ENCODE results near the gene AGTRAP. TPM values are rescaled to one million over a fixed set of nuclear protein-coding genes. Genes with fewer than 3 reads are reported as not detected.

Gene AGTRAP
- total RNA-seq, 1 experiment from 2014 or later, result 30.4 TPM

GRCh38 chr1:11765661-11766428 lies 29.9 kb downstream of the AGTRAP start:
- no peak for DNase-seq
- TF ChIP-seq CTCF (IDR thresholded peaks at IDR 0.05; ENCODE audit: unreplicated experiment), result no peak
- BruUV-seq (replicated peaks), result no TSS peak
- Mint-ChIP-seq H3K27me3 (ENCODE audit: unreplicated experiment) (peaks cover 34% of the 10 kb centered on the region), H3K27ac (ENCODE audit: unreplicated experiment) (no peak overlapping the region), H3K36me3 (ENCODE audit: insufficient read depth, unreplicated experiment) (no peaks in the 10 kb centered on the region), H3K4me1 (ENCODE audit: low read depth, unreplicated experiment) (no peaks in the 10 kb centered on the region), H3K9me3 (ENCODE audit: low read depth, unreplicated experiment) (no peaks in the 10 kb centered on the region), H3K4me3 (ENCODE audit: low read depth, unreplicated experiment) (no peak overlapping the region)
- CTCF ChIA-PET, result no interaction called here
- intact Hi-C loops (cut with micrococcal nuclease; ENCODE audit: unreplicated experiment), result no loop called here

- intact Hi-C loops (cut with micrococcal nuclease; ENCODE audit: unreplicated experiment), result no loop called here
- peaks cover 29% of the 10 kb centered on the region for H3K27me3 Mint-ChIP-seq (ENCODE audit: unreplicated experiment)
- H3K9me3 Mint-ChIP-seq (ENCODE audit: low read depth, unreplicated experiment), result no peaks in the 10 kb centered on the region
- no peak for DNase-seq
- no peak overlapping the region for H3K27ac Mint-ChIP-seq (ENCODE audit: unreplicated experiment)
- no peaks in the 10 kb centered on the region for H3K4me1 Mint-ChIP-seq (ENCODE audit: low read depth, unreplicated experiment)
- TF ChIP-seq CTCF (IDR thresholded peaks at IDR 0.05; ENCODE audit: unreplicated experiment), result no peak
- CTCF ChIA-PET, result no interaction called here
- no peaks in the 10 kb centered on the region for H3K36me3 Mint-ChIP-seq (ENCODE audit: insufficient read depth, unreplicated experiment)
- H3K4me3 Mint-ChIP-seq (ENCODE audit: low read depth, unreplicated experiment), result no peak overlapping the region
- no TSS peak for BruUV-seq (replicated peaks)
These were observed 30.5 kb downstream of the AGTRAP start for GRCh38 chr1:11766429-11766776.

GRCh38 chr1:11767922-11768704 lies 32.2 kb downstream of the AGTRAP start:
- H3K9me3 Mint-ChIP-seq (ENCODE audit: low read depth, unreplicated experiment), result no peaks in the 10 kb centered on the region
- CTCF ChIA-PET, result no interaction called here
- no peaks in the 10 kb centered on the region for H3K36me3 Mint-ChIP-seq (ENCODE audit: insufficient read depth, unreplicated experiment)
- no peak overlapping the region for H3K27ac Mint-ChIP-seq (ENCODE audit: unreplicated experiment)
- H3K4me3 Mint-ChIP-seq (ENCODE audit: low read depth, unreplicated experiment), result no peak overlapping the region
- no peak for TF ChIP-seq CTCF (IDR thresholded peaks at IDR 0.05; ENCODE audit: unreplicated experiment)
- no TSS peak for BruUV-seq (replicated peaks)
- no peak for DNase-seq
- intact Hi-C loops (cut with micrococcal nuclease; ENCODE audit: unreplicated experiment), result no loop called here
- peaks cover 12% of the 10 kb centered on the region for H3K27me3 Mint-ChIP-seq (ENCODE audit: unreplicated experiment)
- no peaks in the 10 kb centered on the region for H3K4me1 Mint-ChIP-seq (ENCODE audit: low read depth, unreplicated experiment)

GRCh38 chr1:11768821-11769220 lies 32.9 kb downstream of the AGTRAP start:
- Mint-ChIP-seq H3K36me3 (ENCODE audit: insufficient read depth, unreplicated experiment) (no peaks in the 10 kb centered on the region), H3K4me3 (ENCODE audit: low read depth, unreplicated experiment) (no peak overlapping the region), H3K9me3 (ENCODE audit: low read depth, unreplicated experiment) (no peaks in the 10 kb centered on the region), H3K27ac (ENCODE audit: unreplicated experiment) (no peak overlapping the region), H3K4me1 (ENCODE audit: low read depth, unreplicated experiment) (no peaks in the 10 kb centered on the region), H3K27me3 (ENCODE audit: unreplicated experiment) (peaks cover 5% of the 10 kb centered on the region)
- intact Hi-C loops (cut with micrococcal nuclease; ENCODE audit: unreplicated experiment), result no loop called here
- CTCF ChIA-PET, result no interaction called here
- no peak for TF ChIP-seq CTCF (IDR thresholded peaks at IDR 0.05; ENCODE audit: unreplicated experiment)
- no TSS peak for BruUV-seq (replicated peaks)
- DNase-seq, result no peak
